Measurements from ENCODE around the gene ATOH8. TPM values are rescaled to one million over a fixed set of nuclear protein-coding genes. Genes with fewer than 3 reads are reported as not detected.

Gene ATOH8
- total RNA-seq, 1 experiment from 2014 or later, result 107 TPM

DNA sequence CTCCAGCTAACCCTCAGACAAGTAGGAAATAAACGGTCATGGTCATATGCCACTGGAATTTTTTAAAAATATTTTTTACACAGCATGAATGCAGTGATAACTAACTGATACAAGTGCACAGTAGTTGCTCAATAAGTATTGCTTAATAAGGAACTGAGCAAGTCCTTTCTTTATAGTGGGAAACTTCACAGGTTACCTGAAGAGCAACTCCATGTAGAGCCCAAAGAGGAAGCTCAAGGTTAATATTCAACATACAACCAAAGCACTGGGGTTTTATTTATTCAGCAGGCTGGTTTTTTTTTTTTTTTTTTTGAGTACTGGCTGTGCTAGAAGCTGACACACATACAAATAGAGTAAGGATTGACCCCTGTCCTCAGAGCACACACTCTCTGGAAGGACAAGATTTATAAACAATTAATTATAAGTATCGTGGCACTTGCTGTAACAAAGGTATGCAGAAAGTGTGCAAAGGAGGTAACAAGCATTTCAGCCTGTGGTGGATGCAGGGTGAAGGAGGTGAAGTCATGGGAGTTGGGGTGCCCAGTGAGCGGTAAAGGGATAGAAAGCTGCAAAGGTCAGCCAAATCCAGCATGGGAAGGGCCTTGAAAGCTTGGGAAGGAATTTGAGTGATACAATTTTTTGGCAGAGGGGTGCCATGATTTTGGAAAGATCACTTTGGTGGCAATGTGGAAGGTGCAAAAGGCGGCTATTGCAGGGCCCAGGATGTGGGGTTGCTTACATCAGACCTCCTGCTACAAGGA, 52.7 kb downstream of the ATOH8 start:
- Histone ChIP-seq H3K4me3 (no peak overlapping the region), H3K4me1 (peaks cover 41% of the 10 kb centered on the region), H3K27me3 (no peaks in the 10 kb centered on the region), H3K27ac (no peak overlapping the region), H3K9me3 (replicated peaks) (0 out of 2 replicates have a peak, but pooled peaks cover 2% of the 10 kb centered on the region), H3K36me3 (no peaks in the 10 kb centered on the region)
- no peak for DNase-seq

- DNase-seq, result no peak
- Histone ChIP-seq H3K27me3 (no peaks in the 10 kb centered on the region), H3K4me1 (peaks cover 37% of the 10 kb centered on the region), H3K9me3 (replicated peaks) (no peaks in the 10 kb centered on the region), H3K36me3 (no peaks in the 10 kb centered on the region), H3K4me3 (no peak overlapping the region), H3K27ac (no peak overlapping the region)
Observed at GRCh38 chr2:85807756-85808155, 54.0 kb downstream of the ATOH8 start.

DNA sequence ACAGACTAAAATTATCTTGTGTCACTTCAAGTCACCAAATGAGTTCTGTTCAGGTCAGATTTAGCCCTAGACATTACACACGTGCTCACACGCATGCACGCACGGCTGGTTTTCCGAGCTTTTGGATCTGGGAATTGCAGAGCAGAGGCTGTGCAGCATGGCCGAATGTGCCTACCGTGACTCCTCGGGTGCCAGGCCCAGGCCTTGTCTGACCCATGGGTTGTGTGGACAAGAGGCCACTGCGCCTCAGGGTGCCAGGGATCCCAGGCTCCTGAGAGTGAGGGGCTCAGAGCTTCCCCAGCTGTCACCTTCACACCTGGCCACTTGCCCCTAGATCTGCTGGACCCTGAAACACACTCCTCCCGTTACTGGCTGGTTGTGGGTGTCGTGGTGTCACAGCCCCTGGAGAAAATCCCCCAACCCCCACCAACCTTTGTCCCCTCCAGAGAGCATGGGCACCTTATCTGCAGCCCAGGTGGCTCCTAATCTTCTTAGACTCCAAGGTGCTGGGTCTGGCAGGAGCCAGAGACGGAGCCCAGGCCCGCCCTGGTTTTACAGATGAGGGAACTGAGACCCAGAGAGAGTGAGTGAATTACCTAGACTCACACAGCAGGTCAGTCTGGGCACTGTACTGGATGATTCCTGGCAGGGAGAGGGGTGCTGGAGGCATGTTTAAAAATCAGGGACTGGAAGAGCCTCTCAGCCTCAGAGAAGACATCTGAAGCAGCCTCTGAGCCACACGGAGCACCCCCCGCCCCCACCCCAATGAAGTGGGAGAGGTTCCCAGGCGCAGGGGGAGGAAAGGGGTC, 56.8 kb downstream of the ATOH8 start:
- H3K9me3 ChIP-seq (replicated peaks), result no peaks in the 10 kb centered on the region
- no peak overlapping the region; the same call in 1 of the 2 replicates for H3K4me3 ChIP-seq
- H3K4me1 ChIP-seq, result peaks cover 19% of the 10 kb centered on the region
- no peak for DNase-seq
- peak overlapping the region; percentile 81 for H3K27ac ChIP-seq
- no peaks in the 10 kb centered on the region for H3K27me3 ChIP-seq
- no peaks in the 10 kb centered on the region for H3K36me3 ChIP-seq

- peaks cover 19% of the 10 kb centered on the region for H3K4me1 ChIP-seq
- H3K4me3 ChIP-seq, result peak overlapping the region; percentile 29
- peak overlapping the region; percentile 81 for H3K27ac ChIP-seq
- DNase-seq, result peak; percentile 87 to 90
- no peaks in the 10 kb centered on the region for H3K9me3 ChIP-seq (replicated peaks)
- no peaks in the 10 kb centered on the region for H3K27me3 ChIP-seq
- no peaks in the 10 kb centered on the region for H3K36me3 ChIP-seq
Observed at GRCh38 chr2:85811180-85812093, 57.6 kb downstream of the ATOH8 start.

DNA sequence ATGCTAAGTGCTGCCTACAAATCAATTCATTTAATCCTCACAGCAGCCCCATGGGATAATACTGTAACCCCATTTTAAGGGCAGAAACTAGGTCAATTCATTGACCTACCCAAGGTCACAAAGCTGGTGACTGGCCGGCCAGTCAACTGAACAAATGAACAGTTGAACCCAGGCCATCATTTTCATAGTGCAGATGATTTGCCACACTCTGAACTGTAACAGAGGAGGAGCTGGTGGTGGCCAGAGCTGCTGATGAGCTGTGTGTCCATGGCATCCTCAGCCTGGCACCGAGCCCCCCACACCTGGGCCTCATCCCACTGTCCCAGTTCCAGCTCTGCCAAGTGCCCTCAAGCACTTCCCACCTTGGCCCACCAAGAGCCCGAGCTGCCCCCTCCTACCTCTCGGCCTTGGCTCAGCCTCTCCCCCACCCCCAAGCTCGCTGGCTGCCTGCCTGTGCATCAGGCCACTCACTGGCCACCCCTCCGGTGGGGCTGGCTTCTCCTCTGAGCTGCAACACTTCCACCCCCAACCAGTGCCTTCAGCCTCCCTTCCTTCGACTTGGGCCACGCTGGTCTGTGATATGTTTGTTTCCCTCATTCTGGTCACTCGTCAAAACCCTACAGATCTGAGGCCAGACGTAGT, 58.4 kb downstream of the ATOH8 start:
- H3K4me1 ChIP-seq, result peaks cover 19% of the 10 kb centered on the region
- H3K4me3 ChIP-seq, result no peak overlapping the region
- H3K27me3 ChIP-seq, result no peaks in the 10 kb centered on the region
- peak overlapping the region; percentile 81; the same call in 1 of the 2 replicates for H3K27ac ChIP-seq
- no peaks in the 10 kb centered on the region for H3K9me3 ChIP-seq (replicated peaks)
- DNase-seq, result no peak
- H3K36me3 ChIP-seq, result no peaks in the 10 kb centered on the region

DNA sequence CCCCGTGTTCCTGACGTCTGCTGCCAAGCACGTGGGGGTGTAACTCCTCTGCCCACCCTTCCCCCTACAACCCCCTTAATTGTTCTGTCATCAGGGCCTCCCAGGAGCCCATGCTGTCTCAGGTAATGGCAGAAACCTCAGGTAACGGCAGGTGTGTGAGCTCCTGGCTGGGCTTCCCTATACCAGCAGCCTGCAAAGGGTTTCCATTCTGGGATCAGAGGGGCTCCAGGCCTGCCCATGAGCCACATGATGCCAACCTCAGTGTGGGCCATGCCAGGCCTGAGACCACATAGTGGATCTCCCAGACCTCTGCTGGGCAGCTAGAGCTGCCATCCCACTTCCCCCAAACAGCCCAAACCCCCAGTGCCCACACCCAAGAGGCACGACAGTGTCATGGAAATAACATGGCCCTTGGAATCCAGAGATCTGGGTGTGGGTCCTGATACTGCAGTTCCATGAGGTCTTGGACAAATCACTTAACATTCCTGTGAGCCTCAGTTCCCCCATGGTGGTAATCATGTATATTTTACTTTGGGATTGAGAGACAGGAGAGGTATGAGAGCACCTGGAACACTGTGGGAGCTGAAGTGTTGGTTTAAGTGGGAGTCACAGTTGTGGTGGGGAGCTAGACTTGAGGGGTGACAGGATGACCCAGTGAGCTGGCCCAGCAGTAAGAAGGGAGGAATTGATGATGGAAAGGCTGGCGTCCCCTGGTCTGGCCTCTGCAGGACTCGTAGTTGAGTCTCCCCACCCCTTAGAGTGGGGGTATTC, 59.6 kb downstream of the ATOH8 start:
- H3K36me3 ChIP-seq, result no peaks in the 10 kb centered on the region
- no peak overlapping the region for H3K27ac ChIP-seq
- no peak overlapping the region for H3K4me3 ChIP-seq
- no peaks in the 10 kb centered on the region for H3K27me3 ChIP-seq
- no peak for DNase-seq
- H3K4me1 ChIP-seq, result peaks cover 19% of the 10 kb centered on the region
- H3K9me3 ChIP-seq (replicated peaks), result no peaks in the 10 kb centered on the region

GRCh38 chr2:85813982-85814801, 60.4 kb downstream of the ATOH8 start:
- Histone ChIP-seq H3K4me1 (peaks cover 19% of the 10 kb centered on the region), H3K27me3 (no peaks in the 10 kb centered on the region), H3K27ac (no peak overlapping the region), H3K9me3 (replicated peaks) (no peaks in the 10 kb centered on the region), H3K4me3 (no peak overlapping the region), H3K36me3 (no peaks in the 10 kb centered on the region)
- DNase-seq, result peak; percentile 93 to 97

GRCh38 chr2:85814802-85815550, 61.2 kb downstream of the ATOH8 start:
- Histone ChIP-seq H3K4me1 (peaks cover 18% of the 10 kb centered on the region), H3K9me3 (replicated peaks) (no peaks in the 10 kb centered on the region), H3K4me3 (no peak overlapping the region), H3K27ac (no peak overlapping the region), H3K36me3 (no peaks in the 10 kb centered on the region), H3K27me3 (no peaks in the 10 kb centered on the region)
- DNase-seq, result no peak

DNA sequence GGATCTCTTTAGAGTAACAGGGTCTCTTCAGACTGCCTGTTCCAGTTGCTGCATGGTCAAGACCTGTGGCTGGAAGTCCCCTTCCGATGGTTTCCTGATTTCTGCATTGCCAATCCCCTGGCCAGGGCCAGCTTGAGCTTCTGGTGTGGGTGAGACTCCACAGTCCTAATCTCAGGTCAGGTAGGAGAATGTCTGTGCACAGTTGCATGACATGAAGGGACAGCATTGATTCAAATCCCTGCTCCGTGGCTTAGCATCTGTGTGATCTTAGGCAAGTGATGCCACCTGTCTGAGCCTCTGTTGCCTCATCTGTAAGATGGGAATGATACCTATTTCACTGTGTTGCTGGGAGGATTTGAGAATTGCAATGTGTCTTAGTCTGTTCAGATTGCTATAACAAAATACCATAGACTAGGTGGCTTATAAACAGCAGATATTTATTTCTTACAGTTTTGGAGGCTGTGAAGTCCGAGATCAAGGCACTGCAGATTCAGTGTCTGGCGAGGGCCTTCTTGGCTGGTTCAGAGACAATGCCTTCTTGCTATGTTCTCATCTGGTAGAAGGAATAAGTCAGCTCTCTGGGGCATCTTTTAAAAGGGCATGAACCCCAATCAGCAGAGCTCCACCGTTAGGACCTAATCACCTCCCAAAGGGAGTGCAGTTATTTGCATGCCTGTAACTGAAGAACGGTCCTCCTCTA, 66.2 kb downstream of the ATOH8 start:
- Histone ChIP-seq H3K36me3 (no peaks in the 10 kb centered on the region), H3K9me3 (replicated peaks) (no peaks in the 10 kb centered on the region), H3K27me3 (no peaks in the 10 kb centered on the region), H3K4me1 (no peaks in the 10 kb centered on the region), H3K4me3 (no peak overlapping the region), H3K27ac (no peak overlapping the region)
- DNase-seq, result no peak

GRCh38 chr2:85822766-85823165, 69.0 kb downstream of the ATOH8 start:
- no peak overlapping the region for H3K27ac ChIP-seq
- no peak overlapping the region for H3K4me3 ChIP-seq
- H3K4me1 ChIP-seq, result peaks cover 2% of the 10 kb centered on the region; the same call in 1 of the 2 replicates
- no peaks in the 10 kb centered on the region for H3K9me3 ChIP-seq (replicated peaks)
- no peaks in the 10 kb centered on the region for H3K27me3 ChIP-seq
- DNase-seq, result peak; percentile 47 to 56
- no peaks in the 10 kb centered on the region for H3K36me3 ChIP-seq

- Histone ChIP-seq H3K9me3 (replicated peaks) (no peaks in the 10 kb centered on the region), H3K36me3 (no peaks in the 10 kb centered on the region), H3K27ac (no peak overlapping the region), H3K4me3 (no peak overlapping the region), H3K27me3 (no peaks in the 10 kb centered on the region), H3K4me1 (peaks cover 2% of the 10 kb centered on the region; the same call in 1 of the 2 replicates)
- DNase-seq, result no peak
Observed at GRCh38 chr2:85823951-85824350, 70.2 kb downstream of the ATOH8 start.
